K562 (cell line): ENCODE data around the gene LUC7L3. TPM values are rescaled to one million over a fixed set of nuclear protein-coding genes. Genes with fewer than 3 reads are reported as not detected.

Experiments
- AFF4 ChIP-seq: sonication (generic); formaldehyde crosslinking; IDR thresholded peaks from 2 replicates; pipeline ENCODE4 v1.8.0; 2023; ENCODE audit warnings: mild to moderate bottlenecking, missing genetic modification reagents
- BMI1 ChIP-seq: fragments of 150-350 bp; IDR thresholded peaks from 2 replicates; pipeline ENCODE4 v1.6.1; 2014; ENCODE audit warnings: low read length
- E2F6 ChIP-seq, 2 experiments: IDR thresholded peaks; 2 replicates each; pipeline ENCODE4 v1.6.1; 2011; ENCODE audit warnings: borderline replicate concordance in 1 of 2, control low read depth in 1 of 2, low read depth in 1 of 2, low read length in 1 of 2, mild to moderate bottlenecking in 1 of 2, mixed read lengths in 1 of 2, moderate library complexity in 1 of 2; ENCODE audit not compliant: insufficient read depth in 1 of 2, insufficient read length in 1 of 2, poor library complexity in 1 of 2, severe bottlenecking in 1 of 2; ENCODE audit errors: extremely low read depth in 1 of 2
- EGR1 ChIP-seq: fragments of 450-650 bp; conservative IDR thresholded peaks from 2 replicates; pipeline ENCODE4 v1.6.1; 2017; ENCODE audit warnings: mild to moderate bottlenecking
- GTF2E2 ChIP-seq: fragments of 200-800 bp; sonication (Bioruptor generic); IDR thresholded peaks from 2 replicates; pipeline ENCODE4 v1.6.1; 2016; ENCODE audit warnings: missing genetic modification characterization, missing compliant biosample characterization
- MCM3 ChIP-seq: fragments of 450-650 bp; IDR thresholded peaks from 2 replicates; pipeline ENCODE4 v1.6.1; 2016
- MEF2D ChIP-seq: conservative IDR thresholded peaks from 2 replicates; pipeline ENCODE4 v1.6.1; 2016; ENCODE audit warnings: low read depth, missing genetic modification characterization, missing compliant biosample characterization
- MYBL2 ChIP-seq, 2 experiments: fragments of 450-650 bp in 1 of 2; sonication (generic) in 1 of 2; formaldehyde crosslinking in 1 of 2; IDR thresholded peaks; 2 replicates each; pipeline versions ENCODE4 v1.6.1 to v1.8.1; 2017 to 2022; ENCODE audit warnings: borderline replicate concordance in 1 of 2, inconsistent platforms in 1 of 2, low read depth in 1 of 2, mild to moderate bottlenecking in 1 of 2, missing genetic modification reagents in 1 of 2, moderate library complexity in 1 of 2
- RBM34 ChIP-seq: fragments of 200-400 bp; formaldehyde crosslinking; IDR thresholded peaks from 2 replicates; pipeline ENCODE4 v1.6.1; 2018; ENCODE audit warnings: low read length, borderline replicate concordance; ENCODE audit not compliant: insufficient read depth
- SIN3B ChIP-seq: fragments of 450-650 bp; IDR thresholded peaks from 2 replicates; pipeline ENCODE4 v1.6.1; 2017; ENCODE audit warnings: low read depth, mild to moderate bottlenecking, moderate library complexity
- SMAD4 ChIP-seq: fragments of 250-450 bp; sonication (Bioruptor Pico); conservative IDR thresholded peaks from 2 replicates; pipeline ENCODE4 v1.8.0; 2021; ENCODE audit warnings: inconsistent platforms, mild to moderate bottlenecking, moderate library complexity
- SMARCC2 ChIP-seq: fragments of 450-650 bp; IDR thresholded peaks from 2 replicates; pipeline ENCODE4 v1.6.1; 2017; ENCODE audit warnings: antibody characterized with exemption, moderate library complexity, mild to moderate bottlenecking, low read depth
- THRAP3 ChIP-seq: fragments of 450-650 bp; IDR thresholded peaks from 2 replicates; pipeline ENCODE4 v1.6.1; 2016; ENCODE audit warnings: mild to moderate bottlenecking, inconsistent platforms, borderline replicate concordance
- THRB ChIP-seq: fragments of 450-650 bp; formaldehyde crosslinking; conservative IDR thresholded peaks from 2 replicates; pipeline ENCODE4 v1.4.0; 2022; ENCODE audit warnings: mild to moderate bottlenecking, missing genetic modification characterization
- XRCC5 ChIP-seq: fragments of 200-400 bp; formaldehyde crosslinking; IDR thresholded peaks from 2 replicates; pipeline ENCODE4 v1.6.1; 2017; ENCODE audit warnings: low read depth, mild to moderate bottlenecking, low read length
- ZFP1 ChIP-seq: fragments of 450-650 bp; formaldehyde crosslinking; IDR thresholded peaks from 2 replicates; pipeline ENCODE4 v1.4.0; 2020; ENCODE audit warnings: mild to moderate bottlenecking, mixed read lengths
- polyA plus RNA-seq, 8 experiments: library from polyadenylated mRNA; depleted of rRNA in 4 of 8; stranded (reverse) in 5 of 8; unstranded in 3 of 8; fragments of >200 nt; fragmentation: Nextera tagmentation in 2 of 8; fragmentation: Illumina TruSeq in 1 of 8; extraction: Ambion mirVana in 2 of 8; extraction: Trizol in 1 of 8; gene quantifications; 2 replicates each; pipeline versions ENCODE4 v1.2.1 to v1.2.3, GENCODE V29; 2011 to 2014; ENCODE audit warnings: inconsistent platforms in 1 of 8, missing spikeins in 1 of 8
- total RNA-seq, 7 experiments: library from RNA; depleted of rRNA in 6 of 7; stranded (reverse); fragments of >200 nt in 6 of 7; fragmentation: Illumina TruSeq in 2 of 7; extraction: Trizol in 2 of 7; gene quantifications; 2 replicates each; pipeline versions ENCODE4 v1.2.1 to v1.2.3, GENCODE V29; 2011 to 2021; ENCODE audit warnings: low replicate concordance in 1 of 7

Gene LUC7L3
- total and polyA plus RNA-seq, 9 of the 15 experiments (the other 6 are each of a cell fraction or from before 2014, with no cell fraction given), result 80.8 to 284 (median 127) TPM

DNA sequence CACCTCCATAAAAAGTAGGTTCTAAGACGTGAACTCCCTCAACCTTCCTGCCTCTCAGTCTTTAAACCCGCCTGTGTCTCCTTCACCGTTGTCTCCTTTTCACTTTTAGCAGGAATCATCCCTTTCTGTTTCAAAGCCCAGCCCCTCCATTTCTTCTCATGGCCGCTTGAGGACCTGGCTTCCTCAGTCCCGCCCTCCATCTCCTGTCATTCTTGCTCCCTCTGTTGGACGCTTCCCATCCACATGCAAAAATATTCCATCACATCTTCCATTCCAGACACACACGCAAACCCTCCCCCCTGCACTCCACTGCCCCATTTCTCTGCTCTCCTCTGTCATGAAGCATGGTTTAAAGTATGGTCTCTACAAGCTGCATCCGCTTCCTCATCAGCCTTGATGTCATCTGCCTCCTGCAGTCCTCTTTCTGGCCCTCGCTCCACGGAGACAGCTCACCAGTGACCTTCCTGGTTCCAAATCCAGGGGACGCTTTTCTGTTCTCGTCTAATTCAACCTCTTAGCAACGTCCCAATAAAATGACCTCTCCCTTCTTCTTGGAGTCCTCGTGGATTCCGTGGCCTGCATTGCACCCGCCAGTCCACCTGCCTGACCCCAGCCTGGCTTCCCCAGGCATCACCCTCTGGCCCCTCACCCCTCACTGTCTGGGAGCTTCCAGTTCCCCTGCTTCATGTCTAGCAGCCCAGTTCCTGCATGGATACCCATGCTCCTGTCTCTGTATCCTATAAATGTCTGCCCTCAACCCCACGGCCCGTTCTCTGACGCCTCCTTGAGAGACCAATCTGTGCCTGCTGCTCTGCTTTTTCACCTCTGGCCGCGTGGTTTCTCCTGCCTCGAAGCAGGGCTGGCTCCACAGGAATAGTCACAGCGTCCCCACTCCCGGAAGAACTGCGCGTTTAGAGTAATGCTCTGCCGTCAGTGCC is 37.9 kb upstream of the LUC7L3 start (continued):
- TF ChIP-seq E2F6 (IDR thresholded peaks at IDR 0.05; ENCODE audit: borderline replicate concordance in 1 of 2, extremely low read depth in 1 of 2, insufficient read depth in 1 of 2, insufficient read length in 1 of 2, low read depth in 1 of 2, low read length in 1 of 2, poor library complexity in 1 of 2, severe bottlenecking in 1 of 2) (peak in 1 of 2 experiments; percentile 46), RBM34 (no peak), XRCC5 (no peak), EGR1 (no peak), MYBL2 (IDR thresholded peaks at IDR 0.05; ENCODE audit: low read depth) (no peak), MYBL2 (CRISPR knock-in tag; IDR thresholded peaks at IDR 0.05; ENCODE audit: borderline replicate concordance) (no peak), THRB (CRISPR knock-in tag) (0 out of 2 replicates have a peak, but pooled peaks have one; percentile 1), BMI1 (no peak), THRAP3 (no peak), SMAD4 (CRISPR knock-in tag) (no peak), MCM3 (no peak), ZFP1 (CRISPR knock-in tag) (no peak), SIN3B (no peak), AFF4 (CRISPR knock-in tag) (no peak), GTF2E2 (tag) (no peak), SMARCC2 (no peak), MEF2D (tag) (no peak)
